Effector memory CD8-positive, alpha-beta T cell (primary cell): ENCODE data around the gene NLRP5.
A peak's percentile ranks its signal among the peaks of the same experiment; 100 is the strongest.

Experiments
- ATAC-seq: fragments of 150-1000 bp; cut with Tn5 transposase; replicated peaks from 2 replicates; pipeline ENCODE4 v1.10.0; 2021; ENCODE audit warnings: mild to moderate bottlenecking, moderate library complexity
- DNase-seq, 3 experiments: peaks; one replicate each; pipeline ENCODE4 v3.0.0; 2021
- H3K27ac Mint-ChIP-seq, 2 donors: one replicate each; pipeline ENCODE4 v1.8.0; 2022; ENCODE audit warnings: mild to moderate bottlenecking in 2 of 2, mixed read lengths in 2 of 2, moderate library complexity in 2 of 2
- H3K27me3 Mint-ChIP-seq, 2 donors: one replicate each; pipeline ENCODE4 v1.8.0; 2022; ENCODE audit warnings: mixed read lengths in 2 of 2
- H3K36me3 Mint-ChIP-seq: one replicate; pipeline ENCODE4 v1.8.0; 2022; ENCODE audit warnings: mild to moderate bottlenecking, moderate library complexity, mixed read lengths; ENCODE audit not compliant: insufficient read depth
- H3K4me1 Mint-ChIP-seq, 2 donors: one replicate each; pipeline ENCODE4 v1.8.0; 2022; ENCODE audit warnings: low read depth in 2 of 2, mixed read lengths in 2 of 2
- H3K4me3 Mint-ChIP-seq, 2 donors: one replicate each; pipeline ENCODE4 v1.8.0; 2022; ENCODE audit warnings: mild to moderate bottlenecking in 2 of 2, mixed read lengths in 2 of 2, moderate library complexity in 2 of 2
- H3K9me3 Mint-ChIP-seq, 2 donors: one replicate each; pipeline ENCODE4 v1.8.0; 2022; ENCODE audit warnings: mixed read lengths in 2 of 2

NLRP5 gene

GRCh38 chr19:56106993-56107392 is 120.4 kb downstream of the NLRP5 start:
- Mint-ChIP-seq H3K27ac (peak overlapping the region in 1 of 2 donors; percentile 90), H3K27me3 (no peaks in the 10 kb centered on the region), H3K4me3 (no peak overlapping the region), H3K36me3 (peaks cover 11% of the 10 kb centered on the region), H3K9me3 (no peaks in the 10 kb centered on the region), H3K4me1 (peaks cover 27 to 32% of the 10 kb centered on the region in 2 donors)
- DNase-seq = no peak
- no peak for ATAC-seq

- no peaks in the 10 kb centered on the region for H3K27me3 Mint-ChIP-seq
- no peak for ATAC-seq
- H3K4me3 Mint-ChIP-seq = no peak overlapping the region
- H3K9me3 Mint-ChIP-seq = no peaks in the 10 kb centered on the region
- H3K27ac Mint-ChIP-seq = peak overlapping the region; percentile 81 to 90
- peaks cover 4% of the 10 kb centered on the region for H3K36me3 Mint-ChIP-seq
- no peak for DNase-seq
- peaks cover 35 to 37% of the 10 kb centered on the region in 2 donors for H3K4me1 Mint-ChIP-seq
Measured at GRCh38 chr19:56107626-56108351, 121.2 kb downstream of the NLRP5 start.

- Mint-ChIP-seq H3K36me3 (peaks cover 4% of the 10 kb centered on the region), H3K4me1 (peaks cover 40 to 41% of the 10 kb centered on the region in 2 donors), H3K27ac (peak overlapping the region; percentile 81 to 90), H3K9me3 (no peaks in the 10 kb centered on the region), H3K27me3 (no peaks in the 10 kb centered on the region), H3K4me3 (no peak overlapping the region)
- ATAC-seq (no peak), DNase-seq (no peak)
Measured at GRCh38 chr19:56108447-56109195, 122.0 kb downstream of the NLRP5 start.

GRCh38 chr19:56109226-56109625 is 122.7 kb downstream of the NLRP5 start:
- no peak for ATAC-seq
- peaks cover 9% of the 10 kb centered on the region for H3K36me3 Mint-ChIP-seq
- DNase-seq = no peak
- H3K4me1 Mint-ChIP-seq = peaks cover 44 to 45% of the 10 kb centered on the region in 2 donors
- H3K4me3 Mint-ChIP-seq = no peak overlapping the region
- peak overlapping the region in 1 of 2 donors; percentile 81 for H3K27ac Mint-ChIP-seq
- H3K9me3 Mint-ChIP-seq = no peaks in the 10 kb centered on the region
- H3K27me3 Mint-ChIP-seq = no peaks in the 10 kb centered on the region

- peaks cover 16% of the 10 kb centered on the region for H3K36me3 Mint-ChIP-seq
- peaks cover 46 to 53% of the 10 kb centered on the region in 2 donors for H3K4me1 Mint-ChIP-seq
- no peaks in the 10 kb centered on the region for H3K27me3 Mint-ChIP-seq
- no peaks in the 10 kb centered on the region for H3K9me3 Mint-ChIP-seq
- H3K4me3 Mint-ChIP-seq = peak overlapping the region in 1 of 2 donors; percentile 32
- peak overlapping the region in 1 of 2 donors; percentile 93 for H3K27ac Mint-ChIP-seq
- no peak for ATAC-seq
- no peak for DNase-seq
Measured at GRCh38 chr19:56110515-56111448, 124.2 kb downstream of the NLRP5 start.
